Erythroblast (primary cell): ENCODE measurements around the gene DSCAML1.

ENCODE experiments used
- GATA1 ChIP-seq: IDR thresholded peaks from 2 replicates; pipeline ENCODE4 v1.6.1; 2011; ENCODE audit warnings: low read depth, mild to moderate bottlenecking, control low read depth, low read length, moderate library complexity
- POLR2A ChIP-seq: IDR thresholded peaks from 2 replicates; pipeline ENCODE4 v1.6.1; 2011; ENCODE audit warnings: mild to moderate bottlenecking, low read length

DNA sequence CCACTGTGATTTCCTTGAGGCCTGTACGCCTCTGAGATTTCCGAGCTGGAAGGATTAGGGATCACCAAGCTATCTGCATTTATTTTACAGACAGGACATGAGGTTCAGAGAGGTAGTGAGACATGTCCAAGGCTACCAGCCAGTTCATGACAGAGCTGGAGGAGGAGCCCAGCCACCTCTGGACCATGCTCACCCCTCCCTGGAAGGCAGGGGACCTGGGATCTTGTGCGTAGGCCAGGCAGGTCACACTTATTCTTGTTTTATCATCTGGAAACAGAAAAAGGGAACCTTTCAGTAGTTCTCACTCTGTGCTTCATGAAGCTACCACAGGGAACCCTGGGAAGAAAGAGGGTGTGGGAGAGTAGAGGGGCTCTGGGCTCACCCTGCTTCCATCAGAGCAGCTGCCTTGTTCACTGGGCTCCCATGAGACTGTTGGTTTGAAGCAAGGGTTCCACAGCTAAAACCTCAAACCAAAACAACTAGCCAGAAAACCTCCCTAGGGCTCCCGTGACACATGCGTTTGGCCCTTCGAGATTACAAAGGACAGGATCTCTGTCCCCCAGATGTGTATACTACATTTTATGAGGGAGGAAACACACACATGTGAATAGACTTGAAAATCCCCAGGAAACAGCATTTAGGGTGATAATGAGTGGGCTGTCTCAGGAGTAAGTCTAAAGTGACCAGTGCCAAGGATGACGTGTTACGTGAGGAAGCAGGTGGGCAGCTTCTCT, 106.4 kb downstream of the DSCAML1 start:
- TF ChIP-seq POLR2A (no peak), GATA1 (no peak)
